Mammary epithelial cell (primary cell): ENCODE data around the gene VTA1.

Experiments used
- EZH2 ChIP-seq: IDR thresholded peaks from 2 replicates; pipeline ENCODE4 v1.6.1; 2012; ENCODE audit warnings: low read length, inconsistent platforms, borderline replicate concordance
- TF ChIP-seq, protein P1 (sequence below), 2 donors: IDR thresholded peaks in 1 of 2; conservative IDR thresholded peaks in 1 of 2; 2 replicates each; pipeline ENCODE4 v1.5.1; 2011 to 2012; ENCODE audit warnings: inconsistent platforms in 2 of 2, low read length in 2 of 2, mild to moderate bottlenecking in 2 of 2, control low read depth in 1 of 2, low read depth in 1 of 2; ENCODE audit not compliant: insufficient read depth in 1 of 2; ENCODE audit errors: extremely low read depth in 1 of 2

DNA sequence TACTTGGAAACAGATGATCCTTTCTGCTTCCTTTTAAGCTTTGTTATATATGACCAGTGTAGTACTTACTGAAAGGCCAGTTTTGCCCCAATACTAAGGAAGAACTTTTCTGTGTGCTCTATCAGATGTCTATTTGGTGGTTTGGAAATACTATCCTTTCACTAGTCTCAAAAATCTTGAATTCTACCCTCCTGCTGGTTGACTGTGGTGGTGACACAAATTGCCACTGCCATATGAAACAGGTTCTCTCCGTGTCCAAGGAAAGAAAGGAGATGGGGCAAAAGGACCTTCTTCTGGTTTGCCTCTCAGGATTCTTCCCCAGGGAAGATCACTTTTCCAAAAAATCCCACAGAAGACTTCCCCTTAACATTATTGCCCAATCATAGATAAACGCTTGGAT, 8.2 kb upstream of the VTA1 start:
- TF ChIP-seq, protein P1, sequence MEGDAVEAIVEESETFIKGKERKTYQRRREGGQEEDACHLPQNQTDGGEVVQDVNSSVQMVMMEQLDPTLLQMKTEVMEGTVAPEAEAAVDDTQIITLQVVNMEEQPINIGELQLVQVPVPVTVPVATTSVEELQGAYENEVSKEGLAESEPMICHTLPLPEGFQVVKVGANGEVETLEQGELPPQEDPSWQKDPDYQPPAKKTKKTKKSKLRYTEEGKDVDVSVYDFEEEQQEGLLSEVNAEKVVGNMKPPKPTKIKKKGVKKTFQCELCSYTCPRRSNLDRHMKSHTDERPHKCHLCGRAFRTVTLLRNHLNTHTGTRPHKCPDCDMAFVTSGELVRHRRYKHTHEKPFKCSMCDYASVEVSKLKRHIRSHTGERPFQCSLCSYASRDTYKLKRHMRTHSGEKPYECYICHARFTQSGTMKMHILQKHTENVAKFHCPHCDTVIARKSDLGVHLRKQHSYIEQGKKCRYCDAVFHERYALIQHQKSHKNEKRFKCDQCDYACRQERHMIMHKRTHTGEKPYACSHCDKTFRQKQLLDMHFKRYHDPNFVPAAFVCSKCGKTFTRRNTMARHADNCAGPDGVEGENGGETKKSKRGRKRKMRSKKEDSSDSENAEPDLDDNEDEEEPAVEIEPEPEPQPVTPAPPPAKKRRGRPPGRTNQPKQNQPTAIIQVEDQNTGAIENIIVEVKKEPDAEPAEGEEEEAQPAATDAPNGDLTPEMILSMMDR (conservative IDR thresholded peaks at IDR 0.05 in 1 of 2, IDR thresholded peaks at IDR 0.05 in 1 of 2; ENCODE audit: extremely low read depth in 1 of 2, insufficient read depth in 1 of 2, low read depth in 1 of 2, low read length in 2 of 2) = peak; percentile 1
- TF ChIP-seq EZH2 = no peak
